HG03354 (cell line): Measurements from ENCODE around the gene NLGN2.

ENCODE experiments used
- ATAC-seq: cut with Tn5 transposase; IDR thresholded peaks from one replicate; pipeline ENCODE4 v1.9.1; 2021; ENCODE audit warnings: mild to moderate bottlenecking; ENCODE audit not compliant: unreplicated experiment, poor library complexity, severe bottlenecking

Gene NLGN2

DNA sequence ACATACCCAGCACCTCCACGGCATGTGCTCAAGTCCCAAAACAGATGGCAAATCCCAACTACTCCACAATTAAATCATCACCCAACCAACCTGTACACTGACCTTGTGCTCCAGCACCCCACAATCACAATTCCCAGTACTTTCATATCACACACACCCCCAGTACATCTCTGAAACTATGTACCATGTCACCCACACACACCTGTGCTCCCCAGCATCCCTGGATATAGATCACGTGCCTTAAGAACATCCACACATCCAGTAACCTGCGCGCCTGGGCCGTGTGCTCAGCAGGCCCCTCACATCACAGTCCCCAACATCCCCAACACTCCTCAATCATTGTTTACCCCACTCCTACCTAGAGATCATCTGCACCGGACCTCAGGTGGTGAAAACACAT, 2.1 kb downstream of the NLGN2 start:
- no peak for ATAC-seq

DNA sequence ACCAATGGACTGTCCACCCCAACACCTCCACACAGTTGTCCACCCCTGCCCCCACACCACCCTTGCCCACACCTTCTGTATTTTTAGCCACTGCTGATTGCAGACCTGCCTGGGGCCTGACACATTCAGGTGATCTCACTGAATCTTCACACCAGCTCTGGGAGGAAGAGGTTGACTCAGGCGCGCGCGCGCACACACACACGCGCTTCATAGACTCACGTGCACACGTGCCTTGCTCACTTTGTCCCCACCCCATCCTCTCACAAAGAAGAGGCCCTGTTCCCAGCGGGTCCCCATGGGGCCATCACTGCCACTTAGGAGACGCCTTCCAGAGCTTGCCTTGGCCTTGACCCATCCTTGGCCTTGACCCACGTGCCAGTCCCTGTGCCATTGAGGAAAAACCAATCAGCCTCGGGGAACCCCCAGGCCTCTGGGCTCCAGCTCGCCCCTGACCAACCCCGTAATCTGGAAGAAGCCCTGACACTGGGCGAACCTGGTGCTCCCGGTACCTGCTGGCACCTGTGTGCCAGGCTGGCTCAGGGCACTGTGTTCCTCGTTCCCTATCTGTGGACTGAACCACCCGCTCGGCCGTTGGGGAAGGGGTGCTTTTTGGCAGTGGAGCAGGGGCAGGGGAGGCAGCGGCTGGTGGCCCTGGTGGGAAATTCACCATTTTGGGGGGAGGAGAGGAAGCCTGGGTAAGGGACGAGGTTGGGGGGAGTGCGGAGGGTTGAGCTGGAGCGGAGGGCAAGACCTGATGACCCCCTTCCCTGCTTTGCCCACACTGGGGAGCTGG, 3.2 kb downstream of the NLGN2 start:
- ATAC-seq: no peak

DNA sequence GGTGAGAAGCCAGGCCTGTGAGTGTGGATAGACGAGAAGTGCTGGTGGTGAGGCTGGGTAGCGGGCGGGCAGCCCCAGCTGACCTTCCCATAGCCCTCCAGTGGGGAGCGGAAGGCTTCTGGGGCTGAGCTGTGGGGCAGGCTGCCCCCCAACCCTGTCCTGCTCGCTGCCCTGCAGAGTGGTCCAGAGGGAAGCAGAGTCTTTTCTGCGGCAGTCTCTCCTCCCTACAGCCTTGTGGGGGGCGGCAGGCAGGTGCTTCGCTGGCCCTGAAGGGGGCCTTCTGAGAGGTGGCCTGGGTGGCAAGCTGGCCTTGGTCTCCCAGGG, 3.7 kb downstream of the NLGN2 start:
- no peak for ATAC-seq

DNA sequence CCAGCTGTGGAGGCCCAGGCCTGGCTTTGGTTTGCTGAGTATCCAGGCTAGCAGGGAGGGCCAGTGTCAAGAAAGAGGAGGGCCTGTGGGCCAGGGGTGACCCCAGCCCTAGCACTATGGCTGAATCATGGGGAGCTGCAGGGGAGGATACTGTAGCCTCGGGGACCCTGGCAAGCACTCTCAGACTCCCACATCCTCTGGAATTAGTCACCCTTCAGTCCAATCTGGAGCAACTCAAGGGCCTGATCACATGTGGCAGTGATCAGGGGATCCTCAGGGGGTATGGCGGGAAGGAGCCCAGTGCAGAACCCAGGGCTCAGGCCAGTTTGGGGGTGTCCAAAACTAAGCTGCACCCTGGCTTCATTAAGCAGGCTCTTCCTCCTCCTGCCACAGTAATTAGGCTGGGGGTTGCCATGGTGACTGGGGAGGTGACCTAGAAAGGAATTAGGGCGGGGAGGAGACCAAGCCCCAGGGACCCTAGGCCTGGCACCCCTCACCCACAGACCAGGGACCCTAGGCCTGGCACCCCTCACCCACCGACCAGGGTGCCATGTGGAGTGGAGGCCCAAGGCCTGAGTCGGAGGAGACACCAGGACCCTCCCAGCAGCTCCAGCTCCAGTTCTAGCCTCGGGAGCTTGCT, 5.8 kb downstream of the NLGN2 start:
- no peak for ATAC-seq

DNA sequence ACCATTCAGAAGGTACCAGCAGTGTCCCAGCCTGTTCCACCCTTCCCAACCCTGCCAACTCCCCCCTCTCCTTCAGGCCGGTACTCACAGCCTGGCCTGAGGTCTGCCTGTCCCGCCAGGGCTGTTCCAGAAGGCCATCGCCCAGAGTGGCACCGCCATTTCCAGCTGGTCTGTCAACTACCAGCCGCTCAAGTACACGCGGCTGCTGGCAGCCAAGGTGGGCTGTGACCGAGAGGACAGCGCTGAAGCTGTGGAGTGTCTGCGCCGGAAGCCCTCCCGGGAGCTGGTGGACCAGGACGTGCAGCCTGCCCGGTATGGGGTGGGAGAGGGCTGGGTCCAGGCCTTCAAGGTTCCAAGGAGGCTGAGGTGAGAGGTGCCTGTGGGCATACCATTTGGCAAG, 7.2 kb downstream of the NLGN2 start:
- no peak for ATAC-seq

DNA sequence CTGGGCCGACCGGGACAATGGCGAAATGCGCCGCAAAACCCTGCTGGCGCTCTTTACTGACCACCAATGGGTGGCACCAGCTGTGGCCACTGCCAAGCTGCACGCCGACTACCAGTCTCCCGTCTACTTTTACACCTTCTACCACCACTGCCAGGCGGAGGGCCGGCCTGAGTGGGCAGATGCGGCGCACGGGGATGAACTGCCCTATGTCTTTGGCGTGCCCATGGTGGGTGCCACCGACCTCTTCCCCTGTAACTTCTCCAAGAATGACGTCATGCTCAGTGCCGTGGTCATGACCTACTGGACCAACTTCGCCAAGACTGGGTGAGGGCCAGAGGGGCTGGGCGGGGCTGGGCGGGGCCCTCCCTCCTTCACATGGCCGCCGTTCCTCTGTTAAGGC, 8.1 kb downstream of the NLGN2 start:
- ATAC-seq: no peak

DNA sequence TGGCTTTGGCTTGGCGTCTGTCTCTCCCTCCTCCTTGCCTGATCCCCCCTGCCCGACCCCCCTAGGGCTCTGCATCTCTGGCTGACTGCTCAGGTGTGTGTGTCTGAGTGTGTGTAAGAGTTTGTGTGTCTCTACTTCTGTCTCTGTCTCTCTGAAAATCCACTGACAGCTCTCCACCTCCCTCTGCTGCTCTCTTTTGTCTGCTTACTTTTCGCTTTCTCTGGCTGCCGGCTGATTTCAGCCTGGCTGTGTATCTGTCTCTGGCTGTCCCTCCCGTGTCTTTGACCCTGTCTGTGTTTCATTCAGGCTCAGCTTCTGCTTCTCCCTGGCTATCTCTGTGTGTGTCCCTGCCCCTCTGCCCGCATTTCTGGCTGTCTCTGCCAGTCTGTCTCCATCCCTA, 8.7 kb downstream of the NLGN2 start:
- ATAC-seq: no peak

DNA sequence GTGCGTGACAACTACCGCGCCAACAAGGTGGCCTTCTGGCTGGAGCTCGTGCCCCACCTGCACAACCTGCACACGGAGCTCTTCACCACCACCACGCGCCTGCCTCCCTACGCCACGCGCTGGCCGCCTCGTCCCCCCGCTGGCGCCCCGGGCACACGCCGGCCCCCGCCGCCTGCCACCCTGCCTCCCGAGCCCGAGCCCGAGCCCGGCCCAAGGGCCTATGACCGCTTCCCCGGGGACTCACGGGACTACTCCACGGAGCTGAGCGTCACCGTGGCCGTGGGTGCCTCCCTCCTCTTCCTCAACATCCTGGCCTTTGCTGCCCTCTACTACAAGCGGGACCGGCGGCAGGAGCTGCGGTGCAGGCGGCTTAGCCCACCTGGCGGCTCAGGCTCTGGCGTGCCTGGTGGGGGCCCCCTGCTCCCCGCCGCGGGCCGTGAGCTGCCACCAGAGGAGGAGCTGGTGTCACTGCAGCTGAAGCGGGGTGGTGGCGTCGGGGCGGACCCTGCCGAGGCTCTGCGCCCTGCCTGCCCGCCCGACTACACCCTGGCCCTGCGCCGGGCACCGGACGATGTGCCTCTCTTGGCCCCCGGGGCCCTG, 9.5 kb downstream of the NLGN2 start:
- ATAC-seq: no peak

DNA sequence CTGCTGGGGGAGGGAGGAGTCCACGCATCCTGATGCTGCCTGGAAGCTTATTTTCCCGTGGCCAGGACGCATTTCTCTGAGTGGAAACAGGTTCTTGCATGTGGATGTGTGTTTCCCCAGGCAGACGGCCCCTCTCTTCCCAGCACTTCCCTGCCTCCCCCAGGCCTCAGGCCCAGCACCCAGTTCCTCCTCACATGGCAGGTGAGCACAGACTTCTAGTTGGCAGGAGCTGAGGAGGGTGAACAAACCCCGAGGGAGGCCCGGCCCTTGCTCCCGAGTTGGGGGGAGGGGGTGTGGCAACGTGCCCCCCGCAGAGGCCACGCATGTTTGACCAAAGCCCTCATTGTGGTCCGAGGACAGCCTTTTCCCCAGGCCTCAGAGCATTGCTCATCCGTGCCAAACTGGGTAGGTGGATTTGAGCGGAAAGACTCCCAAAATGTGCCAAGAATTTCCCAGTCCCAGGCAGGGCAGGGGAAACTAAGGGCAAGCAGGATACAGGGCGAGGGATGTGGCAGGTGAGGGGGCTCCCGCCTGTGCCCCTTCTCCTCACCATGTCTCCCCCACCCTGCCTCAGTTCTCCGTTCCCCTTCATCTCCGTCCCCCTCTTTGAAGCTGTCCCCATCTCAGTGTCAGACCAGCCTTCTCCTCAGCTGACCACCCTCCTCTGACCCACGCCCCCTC, 11.0 kb downstream of the NLGN2 start:
- no peak for ATAC-seq

DNA sequence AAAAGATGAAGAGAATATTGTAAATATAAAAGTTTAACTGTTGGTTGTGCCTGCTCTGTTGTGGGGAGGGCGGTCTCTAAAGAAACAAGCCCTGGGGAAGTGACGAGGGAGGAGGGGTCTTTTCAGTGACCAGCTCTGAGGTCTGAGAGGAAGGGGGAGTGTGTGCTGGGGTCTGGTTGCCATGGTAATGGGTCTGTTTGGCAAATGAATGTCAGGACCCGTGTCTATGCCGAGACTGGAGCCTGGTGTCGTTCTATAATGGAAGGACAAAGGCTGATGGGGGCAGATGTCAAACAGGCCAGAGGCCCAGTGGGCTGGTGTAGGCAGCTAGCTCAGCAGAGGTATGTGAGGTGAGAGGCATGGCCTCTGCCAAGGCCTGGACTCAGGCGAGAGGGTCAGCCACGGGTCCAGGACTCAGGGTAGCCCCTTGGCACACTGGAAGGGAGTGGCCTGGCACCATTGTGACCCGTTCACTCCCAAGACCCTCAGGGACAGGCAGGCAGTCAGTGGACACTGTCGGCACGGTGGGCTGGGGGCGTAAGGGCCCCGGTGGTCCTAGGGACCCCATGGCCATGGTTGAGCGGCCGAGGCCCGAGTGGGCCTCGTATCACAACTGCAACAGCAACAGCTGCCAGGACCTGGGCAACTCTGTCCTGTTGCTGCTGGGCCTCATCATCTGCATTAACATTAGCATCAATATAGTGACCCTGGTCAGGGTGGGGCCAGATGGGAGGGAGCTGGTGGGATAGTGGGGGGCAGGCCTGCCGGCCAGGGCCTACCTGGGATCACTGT, 12.4 kb downstream of the NLGN2 start, which contains the start of gene SPEM1:
Gene SPEM1 (plus strand): TSS at position 506 of the 792 bp plus-strand sequence. CDS start 61 bp downstream, at position 567.
- no peak for ATAC-seq

DNA sequence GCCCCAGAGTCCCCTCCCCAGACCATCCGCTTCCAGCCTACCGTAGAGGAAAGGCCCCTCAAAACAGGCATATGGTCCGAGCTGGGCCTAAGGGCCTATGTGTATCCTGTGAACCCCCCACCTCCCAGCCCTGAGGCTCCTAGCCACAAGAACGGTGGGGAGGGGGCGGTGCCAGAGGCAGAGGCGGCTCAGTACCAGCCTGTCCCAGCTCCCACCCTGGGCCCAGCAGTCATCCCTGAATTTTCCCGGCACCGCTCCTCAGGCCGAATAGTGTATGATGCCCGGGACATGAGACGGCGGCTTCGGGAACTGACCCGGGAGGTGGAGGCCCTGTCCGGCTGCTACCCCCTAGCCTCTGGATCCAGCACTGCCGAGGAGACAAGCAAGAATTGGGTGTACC, 13.5 kb downstream of the NLGN2 start:
- ATAC-seq: no peak

DNA sequence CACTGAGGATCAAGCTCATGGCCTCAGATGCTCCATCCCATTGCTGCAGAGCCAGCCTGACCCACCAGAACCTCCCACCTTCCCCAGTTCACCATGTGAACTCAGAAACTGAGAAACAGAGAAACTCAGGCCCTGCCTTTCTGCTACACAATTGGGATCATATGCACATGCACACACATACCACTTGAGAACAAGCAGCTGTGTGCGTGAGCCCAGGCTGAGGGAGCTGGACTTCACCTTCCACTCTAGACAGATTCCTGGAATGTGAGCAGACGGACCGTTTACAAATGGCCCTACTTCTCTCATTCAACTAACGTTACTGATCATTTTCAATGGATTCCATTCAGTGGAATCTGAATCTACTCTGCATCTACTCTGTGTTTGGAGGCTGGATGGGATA, 16.0 kb downstream of the NLGN2 start:
- no peak for ATAC-seq

DNA sequence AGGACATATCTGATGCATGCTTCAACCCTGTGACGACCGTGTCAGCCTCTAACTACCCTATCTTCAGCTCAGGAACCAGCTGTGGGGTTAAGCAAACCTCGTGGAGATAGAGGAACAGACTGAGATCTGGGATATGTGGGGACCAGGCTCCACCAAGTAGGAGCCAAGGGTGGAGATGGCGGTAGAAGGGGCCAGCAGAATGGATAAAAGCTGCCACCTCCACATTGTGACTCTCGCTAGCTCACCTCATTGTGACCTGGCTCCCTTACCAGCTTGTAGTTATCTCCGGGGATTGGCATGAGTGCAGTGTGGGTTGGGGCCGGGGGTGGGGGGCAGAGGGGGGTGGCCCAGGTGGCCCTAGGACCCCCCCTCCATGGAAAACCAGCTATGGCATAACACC, 17.7 kb downstream of the NLGN2 start, which contains the start of gene SPEM2:
Gene SPEM2 (plus strand): TSS at position 301 of the 400 bp plus-strand sequence. CDS start 73 bp downstream, at position 374.
- ATAC-seq: no peak

DNA sequence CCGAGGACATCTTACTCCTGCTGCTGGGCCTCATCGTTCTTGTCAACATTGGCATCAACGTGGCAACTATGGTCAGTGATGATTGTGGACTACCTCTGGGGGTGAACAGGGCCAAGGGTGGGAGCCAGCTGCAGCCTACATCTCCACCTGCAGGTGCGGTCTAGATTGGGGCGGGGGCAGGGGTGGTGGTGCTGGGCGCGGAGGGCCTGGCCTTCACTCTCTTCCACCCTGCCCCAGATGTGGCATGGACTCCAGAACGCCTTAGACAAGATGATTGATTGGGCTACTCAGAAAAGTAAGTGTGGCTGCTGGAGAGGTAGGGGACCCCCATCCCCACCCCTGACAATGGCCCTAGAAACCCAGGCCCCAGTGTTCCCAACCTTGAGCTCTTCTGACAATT, 18.1 kb downstream of the NLGN2 start:
- ATAC-seq: no peak

DNA sequence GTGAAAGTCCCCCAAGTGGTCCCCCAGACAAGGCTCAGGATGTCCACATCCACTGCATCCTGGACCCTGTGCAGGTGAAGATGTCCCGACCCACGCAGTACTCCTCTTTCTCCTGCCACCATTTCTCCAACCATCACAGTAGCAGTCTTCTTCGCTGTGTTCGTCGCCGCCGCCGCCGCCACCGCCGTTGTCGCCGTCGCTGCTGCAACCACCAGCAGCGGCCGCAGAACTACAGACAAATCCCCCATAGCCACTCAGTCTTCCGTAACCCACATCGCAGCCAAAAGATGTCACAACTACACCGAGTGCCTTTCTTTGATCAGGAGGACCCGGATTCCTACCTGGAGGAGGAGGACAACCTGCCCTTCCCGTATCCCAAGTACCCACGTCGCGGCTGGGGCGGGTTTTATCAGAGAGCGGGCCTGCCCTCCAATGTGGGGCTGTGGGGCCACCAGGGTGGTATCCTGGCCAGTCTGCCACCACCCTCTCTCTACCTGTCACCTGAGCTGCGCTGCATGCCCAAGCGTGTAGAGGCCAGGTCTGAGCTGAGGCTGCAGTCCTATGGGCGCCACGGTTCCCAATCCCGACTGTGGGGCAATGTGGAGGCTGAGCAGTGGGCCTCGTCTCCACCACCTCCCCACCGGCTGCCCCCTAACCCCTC, 18.7 kb downstream of the NLGN2 start:
- no peak for ATAC-seq

DNA sequence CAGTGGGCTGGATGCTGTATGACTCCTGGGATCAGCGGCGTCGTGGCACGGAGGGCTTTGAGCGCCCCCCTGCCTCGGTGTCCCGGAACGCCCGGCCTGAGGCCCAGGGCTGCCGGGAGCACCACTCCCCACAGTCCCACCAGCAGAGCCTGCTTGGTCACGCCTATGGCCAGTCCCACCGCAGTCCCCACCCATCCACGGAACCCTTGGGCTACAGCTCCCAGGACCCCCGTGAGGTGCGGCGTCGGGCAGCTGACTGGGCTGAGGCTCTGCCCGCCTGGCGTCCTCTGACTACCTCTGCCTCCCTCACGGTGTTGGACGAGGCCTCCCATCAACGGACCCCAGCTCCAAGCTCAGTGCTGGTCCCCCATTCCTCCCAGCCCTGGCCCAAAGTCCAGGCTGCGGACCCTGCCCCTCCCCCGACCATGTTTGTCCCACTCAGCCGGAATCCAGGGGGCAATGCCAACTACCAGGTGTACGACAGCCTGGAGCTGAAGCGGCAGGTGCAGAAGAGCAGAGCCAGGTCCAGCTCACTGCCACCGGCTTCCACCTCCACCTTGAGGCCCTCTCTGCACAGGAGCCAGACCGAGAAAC, 19.3 kb downstream of the NLGN2 start:
- ATAC-seq: no peak

DNA sequence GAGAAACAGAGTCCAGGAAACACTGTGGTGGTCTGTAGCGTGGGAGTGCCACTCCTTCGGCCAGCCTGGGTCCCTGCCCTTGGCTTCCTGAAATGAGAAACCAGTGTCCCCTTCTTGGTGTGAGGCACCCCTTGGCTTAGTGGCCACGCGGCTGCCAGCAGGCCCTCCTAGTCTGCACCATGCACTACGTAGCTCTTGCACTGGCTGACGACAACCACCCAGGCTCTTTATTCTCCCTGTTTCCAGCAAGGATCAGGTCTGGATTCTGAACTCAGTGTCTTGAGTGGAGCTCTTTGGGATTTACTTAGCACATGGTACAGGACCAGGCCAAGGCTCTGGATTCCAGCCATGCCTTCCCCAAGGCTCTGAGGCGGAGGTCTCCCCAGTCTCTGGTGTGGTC, 19.9 kb downstream of the NLGN2 start:
- ATAC-seq: no peak

DNA sequence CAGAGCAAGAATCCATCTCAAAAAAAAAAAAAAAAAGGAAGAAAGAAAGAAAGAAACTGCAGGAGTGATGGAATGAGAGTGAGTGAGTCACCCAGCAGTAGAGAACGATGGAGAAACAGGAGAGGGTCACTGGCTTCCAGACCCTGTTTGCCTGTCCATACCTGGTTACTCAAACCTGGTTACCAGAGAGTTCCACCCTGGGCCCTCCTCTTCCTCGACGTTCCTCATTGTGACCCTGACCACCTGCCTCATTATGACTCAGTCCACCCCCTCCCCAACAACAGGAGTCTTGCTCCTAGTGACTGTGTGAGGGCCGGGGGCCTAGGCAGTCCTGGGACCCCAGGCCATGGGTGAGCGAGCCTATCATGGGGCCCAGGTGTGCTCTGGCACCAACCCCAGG, 20.9 kb downstream of the NLGN2 start, which contains the start of gene SPEM3:
Gene SPEM3 (plus strand): TSS at position 301 of the 400 bp plus-strand sequence. CDS start 46 bp downstream, at position 347.
- ATAC-seq: no peak

DNA sequence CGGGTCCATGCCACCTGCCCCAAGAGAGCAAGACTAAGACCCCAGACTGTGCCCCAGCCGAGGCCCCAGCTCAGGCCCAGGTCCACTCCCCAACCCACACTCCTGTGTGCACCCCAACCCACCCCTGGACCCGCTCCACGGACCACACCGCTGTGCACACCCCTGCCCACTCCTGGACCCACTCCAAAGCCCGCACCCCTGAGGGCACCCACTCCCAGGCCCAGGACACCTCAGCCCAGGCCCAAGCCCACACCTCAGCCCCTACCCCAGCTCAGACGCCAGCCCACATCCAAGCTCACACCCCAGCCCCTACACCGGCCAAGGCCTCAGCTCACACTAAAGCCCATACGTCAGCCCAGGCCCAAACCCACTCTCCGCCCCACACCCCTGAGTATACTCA, 22.1 kb downstream of the NLGN2 start:
- no peak for ATAC-seq
